ENCODE results near the gene METRN. TPM values are rescaled to one million over a fixed set of nuclear protein-coding genes. Genes with fewer than 3 reads are reported as not detected.

METRN gene
- total RNA-seq, 4 donors from 2014 or later: 51.0 to 109 (median 57.0) TPM

DNA sequence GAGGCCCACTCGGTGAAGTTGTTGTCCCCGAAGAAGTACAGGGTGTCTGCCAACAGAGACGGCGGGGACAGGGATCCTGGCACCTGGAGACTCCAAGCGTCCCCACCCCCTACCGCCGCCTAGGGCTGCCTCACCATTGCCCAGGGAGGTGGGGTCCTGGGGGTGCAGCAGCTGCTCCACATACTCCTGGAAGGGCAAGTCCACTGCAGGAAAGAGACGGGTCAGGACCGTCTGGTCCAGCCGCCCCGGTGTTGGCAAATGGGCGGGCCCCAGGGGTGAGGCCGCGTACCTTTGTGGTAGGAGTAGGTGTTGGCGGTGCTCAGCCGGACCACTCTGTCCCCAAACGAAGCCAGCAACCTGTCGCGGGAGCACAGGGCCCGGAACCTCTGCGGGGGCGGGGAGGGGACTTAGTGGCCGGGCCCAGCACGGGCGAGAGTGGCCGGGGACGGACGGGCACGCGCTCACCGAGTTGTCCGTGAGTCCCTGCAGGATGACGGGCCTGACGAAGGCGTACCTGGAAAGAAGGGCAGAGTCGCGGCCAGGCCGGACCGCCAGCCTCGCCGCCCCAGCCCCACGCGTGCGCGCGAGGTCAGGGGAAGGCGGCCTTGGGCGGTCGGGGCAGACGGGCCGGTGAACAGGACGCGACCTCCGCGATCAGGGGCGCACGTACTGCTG is 31.4 kb upstream of the METRN start:
- Histone ChIP-seq H3K4me1 (peaks cover 30 to 49% of the 10 kb centered on the region in 2 donors), H3K9me3 (no peaks in the 10 kb centered on the region)
- intact Hi-C loops (cut with DNase I): no loop called here

DNA sequence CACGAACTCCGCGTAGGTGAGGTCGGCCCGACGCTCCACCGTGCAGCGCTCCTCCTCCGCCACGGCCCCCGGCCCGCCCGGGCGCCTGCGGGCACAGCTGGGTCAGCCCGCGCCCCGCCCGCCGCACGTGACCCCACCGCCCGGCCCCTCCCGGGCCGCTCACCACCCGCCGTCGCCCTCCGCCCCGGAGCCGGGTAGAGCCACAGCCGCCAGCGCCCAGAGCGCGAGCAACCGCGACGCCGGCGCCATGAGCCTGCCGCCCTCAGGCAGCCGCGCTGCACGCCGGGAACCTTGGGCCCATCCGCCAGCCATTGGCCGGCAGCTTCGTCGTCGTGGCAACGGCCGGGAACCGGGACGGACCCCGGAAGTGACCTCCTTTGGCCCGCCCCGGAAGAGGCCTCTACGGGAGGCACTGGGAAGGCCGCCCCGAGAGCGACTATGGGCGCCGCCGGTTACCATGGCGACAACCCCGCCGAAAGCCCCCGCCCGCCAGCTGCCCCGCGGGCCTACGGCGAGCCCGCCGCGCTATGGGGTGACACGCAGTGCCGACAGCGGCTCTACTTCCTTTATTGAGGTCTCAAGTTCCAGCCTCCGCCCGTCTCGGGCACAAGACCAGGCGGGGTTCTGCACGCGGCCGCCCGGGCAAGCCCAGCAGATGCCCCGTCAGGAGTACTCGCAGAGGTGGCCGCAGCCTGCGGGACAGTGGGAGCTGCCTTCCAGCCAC is 30.7 kb upstream of the METRN start, which contains the start of gene JMJD8:
Gene JMJD8 (minus strand): TSS at position 264 of the 724 bp plus-strand sequence. CDS start 15 bp downstream, at position 249.
- 15% methylated on average over 22 of the region's 91 CpGs; no CpG with 5 or more reads in 1 of the 2 donors for WGBS, 2 donors
- peaks cover 18 to 20% of the 10 kb centered on the region in 2 donors for H3K36me3 ChIP-seq
- H3K27ac ChIP-seq: peak within 1 kb of the TSS; percentile 58 to 72 (median 66)
- H3K27me3 ChIP-seq: no peaks in the 10 kb centered on the region
- peak; percentile 98 for DNase-seq
- H3K4me3 ChIP-seq (replicated peaks in 1 of 3): peak within 1 kb of the TSS in 2 of 3 donors; percentile 42 to 86
- no peaks in the 10 kb centered on the region for H3K9me3 ChIP-seq
- H3K4me1 ChIP-seq: peaks cover 28 to 52% of the 10 kb centered on the region in 2 donors
- peak in 1 of 2 donors; percentile 73 for TF ChIP-seq POLR2A (IDR thresholded peaks at IDR 0.05)
- TF ChIP-seq, protein P1, sequence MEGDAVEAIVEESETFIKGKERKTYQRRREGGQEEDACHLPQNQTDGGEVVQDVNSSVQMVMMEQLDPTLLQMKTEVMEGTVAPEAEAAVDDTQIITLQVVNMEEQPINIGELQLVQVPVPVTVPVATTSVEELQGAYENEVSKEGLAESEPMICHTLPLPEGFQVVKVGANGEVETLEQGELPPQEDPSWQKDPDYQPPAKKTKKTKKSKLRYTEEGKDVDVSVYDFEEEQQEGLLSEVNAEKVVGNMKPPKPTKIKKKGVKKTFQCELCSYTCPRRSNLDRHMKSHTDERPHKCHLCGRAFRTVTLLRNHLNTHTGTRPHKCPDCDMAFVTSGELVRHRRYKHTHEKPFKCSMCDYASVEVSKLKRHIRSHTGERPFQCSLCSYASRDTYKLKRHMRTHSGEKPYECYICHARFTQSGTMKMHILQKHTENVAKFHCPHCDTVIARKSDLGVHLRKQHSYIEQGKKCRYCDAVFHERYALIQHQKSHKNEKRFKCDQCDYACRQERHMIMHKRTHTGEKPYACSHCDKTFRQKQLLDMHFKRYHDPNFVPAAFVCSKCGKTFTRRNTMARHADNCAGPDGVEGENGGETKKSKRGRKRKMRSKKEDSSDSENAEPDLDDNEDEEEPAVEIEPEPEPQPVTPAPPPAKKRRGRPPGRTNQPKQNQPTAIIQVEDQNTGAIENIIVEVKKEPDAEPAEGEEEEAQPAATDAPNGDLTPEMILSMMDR (IDR thresholded peaks at IDR 0.05): no peak
- intact Hi-C loops (cut with DNase I): no loop called here

More for the DNA sequence above, 31.4 kb upstream of the METRN start:
- no peak for DNase-seq
- peak overlapping the region in 1 of 3 donors; percentile 6 for H3K27ac ChIP-seq
- no peaks in the 10 kb centered on the region for H3K27me3 ChIP-seq
- H3K4me3 ChIP-seq (replicated peaks in 1 of 3): peak overlapping the region in 1 of 3 donors; percentile 86
- WGBS, 2 donors: 28 to 44% methylated on average over 5 to 27 of the region's 57 CpGs
- H3K36me3 ChIP-seq: peaks cover 18 to 20% of the 10 kb centered on the region in 2 donors
- TF ChIP-seq, protein P1 (IDR thresholded peaks at IDR 0.05): no peak
- no peak for TF ChIP-seq POLR2A (IDR thresholded peaks at IDR 0.05)

DNA sequence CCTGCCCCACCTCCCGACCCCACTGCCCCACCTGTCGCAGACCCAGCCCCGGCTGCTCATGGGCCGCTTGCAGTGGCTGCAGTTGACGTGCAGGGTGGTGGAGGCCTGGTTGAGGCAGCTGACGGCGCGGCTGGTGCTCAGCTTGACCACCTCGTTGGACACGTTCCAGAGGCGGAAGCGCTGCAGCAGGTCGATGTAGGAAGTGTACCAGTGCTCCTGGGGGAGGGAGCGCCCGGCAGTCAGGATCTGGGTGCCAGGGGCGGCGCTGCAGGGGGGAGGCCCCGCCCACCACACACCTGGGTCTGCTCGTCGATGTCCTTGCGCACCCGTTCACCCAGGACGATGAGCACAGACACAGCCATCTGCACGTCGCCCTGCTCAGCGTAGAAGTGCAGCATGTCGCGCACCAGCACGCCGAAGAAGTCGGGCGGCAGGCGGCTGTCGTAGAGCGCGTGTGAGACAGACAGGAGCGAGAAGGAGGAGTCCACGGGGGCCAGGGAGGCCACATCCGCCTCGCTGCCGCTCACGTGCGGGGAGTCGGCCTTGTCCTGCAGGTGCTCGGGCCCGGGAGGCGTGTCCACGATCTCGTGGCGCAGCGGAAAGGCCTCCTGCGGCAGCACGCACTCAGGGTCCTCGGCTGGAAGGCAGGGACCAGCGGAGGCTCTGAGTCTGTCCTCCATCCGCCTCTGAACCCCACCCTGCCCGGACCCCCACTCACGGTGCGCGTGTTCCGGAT is 29.8 kb upstream of the METRN start:
- Histone ChIP-seq H3K27me3 (no peaks in the 10 kb centered on the region), H3K27ac (peak overlapping the region in 1 of 3 donors; percentile 66), H3K9me3 (no peaks in the 10 kb centered on the region), H3K4me3 (replicated peaks in 1 of 3) (peak overlapping the region in 1 of 3 donors; percentile 86), H3K4me1 (peaks cover 33 to 54% of the 10 kb centered on the region in 2 donors), H3K36me3 (peaks cover 18 to 20% of the 10 kb centered on the region in 2 donors)
- WGBS, 2 donors: 95% methylated on average over 45 to 61 of the region's 61 CpGs
- intact Hi-C loops (cut with DNase I): no loop called here
- TF ChIP-seq POLR2A (IDR thresholded peaks at IDR 0.05): no peak
- TF ChIP-seq, protein P1 (IDR thresholded peaks at IDR 0.05): no peak
- DNase-seq: no peak

DNA sequence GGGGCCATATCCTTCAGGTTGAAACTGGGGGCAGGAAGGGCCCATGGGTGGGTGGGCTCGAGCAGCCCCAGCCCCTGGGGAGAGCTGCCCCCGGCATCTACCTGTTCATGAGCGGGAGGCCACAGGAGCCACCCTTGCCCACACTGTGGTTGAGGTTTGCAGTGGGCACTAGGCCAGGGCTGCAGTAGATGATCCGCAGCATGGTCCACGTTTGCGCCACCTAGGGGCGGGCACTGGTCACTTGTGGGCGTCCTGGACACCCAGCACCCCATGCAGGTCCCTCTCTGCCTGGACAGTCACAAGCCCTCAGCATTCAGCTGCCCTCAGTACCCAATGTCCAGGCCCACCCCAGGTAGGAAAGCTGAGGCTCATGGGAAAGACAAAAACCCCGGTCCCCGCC is 29.0 kb upstream of the METRN start:
- 89 to 100% methylated on average over 3 to 5 of the region's 10 CpGs for WGBS, 2 donors
- peaks cover 33 to 58% of the 10 kb centered on the region in 2 donors for H3K4me1 ChIP-seq

More for the DNA sequence above, 29.0 kb upstream of the METRN start:
- intact Hi-C loops (cut with DNase I): no loop called here
- Histone ChIP-seq H3K4me3 (replicated peaks in 1 of 3) (no peak overlapping the region), H3K27ac (no peak overlapping the region), H3K36me3 (peaks cover 18 to 20% of the 10 kb centered on the region in 2 donors), H3K9me3 (no peaks in the 10 kb centered on the region), H3K27me3 (no peaks in the 10 kb centered on the region)
- peak; percentile 37 to 41 for DNase-seq
- TF ChIP-seq, protein P1 (IDR thresholded peaks at IDR 0.05): peak in 1 of 6 experiments; percentile 19
- no peak for TF ChIP-seq POLR2A (IDR thresholded peaks at IDR 0.05)
